WTC11 (cell line): ENCODE measurements around the gene RASA2. TPM values are rescaled to one million over a fixed set of nuclear protein-coding genes. Genes with fewer than 3 reads are reported as not detected.

Experiments used
- ATAC-seq: fragments of 200-7000 bp; cut with Tn5 transposase; 2 replicates; pipeline ENCODE4 v1.10.0; 2021; ENCODE audit warnings: mild to moderate bottlenecking, moderate library complexity
- CTCF ChIA-PET: fragments of 300-600 bp; sonication (Branson Sonifier 250); formaldehyde crosslinking; loops from one replicate; lab custom pipeline; 2021; ENCODE audit warnings: antibody characterized with exemption; lab: Charles Lee
- POLR2A ChIA-PET: fragments of 350-600 bp; sonication (Branson Sonifier 250); formaldehyde crosslinking; loops from one replicate; lab custom pipeline; 2021; ENCODE audit warnings: antibody characterized with exemption; lab: Charles Lee
- DNase-seq: peaks from one replicate; pipeline ENCODE4 v3.0.0; 2021; ENCODE audit warnings: low spot score
- H3K27ac Mint-ChIP-seq: 2 replicates; pipeline ENCODE4 v1.8.0; 2021; ENCODE audit warnings: mixed read lengths
- H3K27me3 Mint-ChIP-seq: 2 replicates; pipeline ENCODE4 v1.8.0; 2021; ENCODE audit warnings: low read depth, mild to moderate bottlenecking, moderate library complexity, mixed read lengths
- H3K36me3 Mint-ChIP-seq: 2 replicates; pipeline ENCODE4 v1.8.0; 2021; ENCODE audit warnings: mixed read lengths
- H3K4me1 Mint-ChIP-seq: 2 replicates; pipeline ENCODE4 v1.8.0; 2022; ENCODE audit warnings: mixed read lengths
- H3K4me3 Mint-ChIP-seq: 2 replicates; pipeline ENCODE4 v1.8.0; 2021; ENCODE audit warnings: mild to moderate bottlenecking, moderate library complexity, mixed read lengths
- H3K9me3 Mint-ChIP-seq: 2 replicates; pipeline ENCODE4 v1.8.0; 2021; ENCODE audit warnings: mixed read lengths
- ATF2 ChIP-seq: sonication (generic); formaldehyde crosslinking; IDR thresholded peaks from 2 replicates; pipeline ENCODE4 v1.8.1; 2022; ENCODE audit warnings: low read depth, missing genetic modification reagents, borderline replicate concordance
- ESRRA ChIP-seq: sonication (generic); formaldehyde crosslinking; IDR thresholded peaks from 2 replicates; pipeline ENCODE4 v1.8.1; 2022; ENCODE audit warnings: mild to moderate bottlenecking, missing genetic modification reagents, borderline replicate concordance
- ETV6 ChIP-seq: sonication (generic); formaldehyde crosslinking; IDR thresholded peaks from 2 replicates; pipeline ENCODE4 v1.8.1; 2022; ENCODE audit warnings: mild to moderate bottlenecking, missing genetic modification reagents
- FOXK1 ChIP-seq: sonication (generic); formaldehyde crosslinking; IDR thresholded peaks from 2 replicates; pipeline ENCODE4 v1.8.0; 2022; ENCODE audit warnings: mild to moderate bottlenecking, moderate library complexity, missing genetic modification reagents
- IRF1 ChIP-seq: sonication (generic); formaldehyde crosslinking; IDR thresholded peaks from 2 replicates; pipeline ENCODE4 v1.8.0; 2023; ENCODE audit warnings: missing genetic modification reagents
- JUN ChIP-seq: sonication (generic); formaldehyde crosslinking; IDR thresholded peaks from 2 replicates; pipeline ENCODE4 v1.8.0; 2023; ENCODE audit warnings: mild to moderate bottlenecking, missing genetic modification reagents
- NFYB ChIP-seq: sonication (generic); formaldehyde crosslinking; conservative IDR thresholded peaks from 2 replicates; pipeline ENCODE4 v1.8.0; 2022; ENCODE audit warnings: low read depth, missing genetic modification reagents
- NR1H2 ChIP-seq: sonication (generic); formaldehyde crosslinking; IDR thresholded peaks from 2 replicates; pipeline ENCODE4 v1.9.0; 2021; ENCODE audit warnings: mild to moderate bottlenecking, moderate library complexity, missing genetic modification reagents
- NR3C1 ChIP-seq: sonication (generic); formaldehyde crosslinking; conservative IDR thresholded peaks from 2 replicates; pipeline ENCODE4 v1.8.1; 2023; ENCODE audit warnings: low read depth, mild to moderate bottlenecking, missing genetic modification reagents
- RELA ChIP-seq: sonication (generic); formaldehyde crosslinking; IDR thresholded peaks from 2 replicates; pipeline ENCODE4 v1.8.1; 2022; ENCODE audit warnings: missing genetic modification reagents, mild to moderate bottlenecking, borderline replicate concordance
- SMAD3 ChIP-seq: sonication (generic); formaldehyde crosslinking; IDR thresholded peaks from 2 replicates; pipeline ENCODE4 v1.8.0; 2022; ENCODE audit warnings: missing genetic modification reagents, mild to moderate bottlenecking, borderline replicate concordance
- SP1 ChIP-seq: sonication (generic); formaldehyde crosslinking; conservative IDR thresholded peaks from 2 replicates; pipeline ENCODE4 v1.8.1; 2022; ENCODE audit warnings: missing genetic modification reagents
- USF1 ChIP-seq: sonication (generic); formaldehyde crosslinking; IDR thresholded peaks from 2 replicates; pipeline ENCODE4 v1.8.0; 2022; ENCODE audit warnings: mild to moderate bottlenecking, missing genetic modification reagents
- ZNF121 ChIP-seq: sonication (generic); formaldehyde crosslinking; IDR thresholded peaks from 2 replicates; pipeline ENCODE4 v1.8.0; 2023; ENCODE audit warnings: missing genetic modification reagents
- ZNF263 ChIP-seq: sonication (generic); formaldehyde crosslinking; IDR thresholded peaks from 2 replicates; pipeline ENCODE4 v1.8.1; 2022; ENCODE audit warnings: low read depth, mild to moderate bottlenecking, moderate library complexity, missing genetic modification reagents
- total RNA-seq: library from RNA; stranded (reverse); gene quantifications from 3 replicates; pipeline ENCODE4 v1.2.3, GENCODE V29; 2021
- TF ChIP-seq, protein P1 (sequence below): sonication (generic); formaldehyde crosslinking; IDR thresholded peaks from 2 replicates; pipeline ENCODE4 v1.8.0; 2022; ENCODE audit warnings: mild to moderate bottlenecking, missing genetic modification reagents
- TF ChIP-seq, protein P2 (sequence below): sonication (generic); formaldehyde crosslinking; IDR thresholded peaks from 2 replicates; pipeline ENCODE4 v1.8.0; 2022; ENCODE audit warnings: missing genetic modification reagents
- TF ChIP-seq, protein P3 (sequence below): sonication (generic); formaldehyde crosslinking; IDR thresholded peaks from 2 replicates; pipeline ENCODE4 v1.8.1; 2023; ENCODE audit warnings: mild to moderate bottlenecking, missing genetic modification reagents
- TF ChIP-seq, protein P4 (sequence below): fragments of 250-450 bp; sonication (Bioruptor Pico); IDR thresholded peaks from 2 replicates; pipeline ENCODE4 v2.1.2; 2022; ENCODE audit warnings: mild to moderate bottlenecking, moderate library complexity

Gene RASA2
- total RNA-seq, 1 experiment from 2014 or later = 13.9 TPM

DNA sequence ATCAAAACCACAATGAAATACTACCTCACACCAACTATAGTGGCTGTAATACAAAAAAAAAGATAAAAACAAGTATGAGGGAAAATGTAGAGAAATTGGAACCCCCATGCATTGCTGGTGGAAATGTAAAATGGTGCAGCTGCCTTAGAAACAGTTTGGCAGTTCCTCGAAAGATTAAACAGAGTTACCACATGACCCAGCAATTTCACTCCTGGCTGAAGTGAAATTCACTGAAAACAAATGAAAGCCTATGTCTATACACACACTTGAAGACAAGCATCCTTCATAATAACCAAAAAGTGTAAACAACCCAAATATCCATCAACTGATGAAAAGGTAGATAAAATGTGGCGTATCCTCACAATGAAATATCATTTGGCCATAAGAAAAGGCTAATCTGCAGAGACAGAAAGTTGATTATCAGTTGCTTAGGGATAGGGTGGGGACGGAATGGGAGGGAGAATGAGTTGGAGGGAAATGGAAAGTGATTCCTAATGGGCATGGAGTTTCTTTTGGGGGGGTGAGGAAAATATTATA lies 20.1 kb upstream of the RASA2 start:
- POLR2A ChIA-PET = no interaction called here
- no peak for DNase-seq
- H3K9me3 Mint-ChIP-seq = peaks cover 25% of the 10 kb centered on the region
- no peak for TF ChIP-seq SMAD3
- TF ChIP-seq RELA (CRISPR knock-in tag) = no peak
- TF ChIP-seq ESRRA (CRISPR knock-in tag) = no peak
- TF ChIP-seq ETV6 (CRISPR knock-in tag) = no peak
- no peak for TF ChIP-seq JUN
- TF ChIP-seq, protein P1, sequence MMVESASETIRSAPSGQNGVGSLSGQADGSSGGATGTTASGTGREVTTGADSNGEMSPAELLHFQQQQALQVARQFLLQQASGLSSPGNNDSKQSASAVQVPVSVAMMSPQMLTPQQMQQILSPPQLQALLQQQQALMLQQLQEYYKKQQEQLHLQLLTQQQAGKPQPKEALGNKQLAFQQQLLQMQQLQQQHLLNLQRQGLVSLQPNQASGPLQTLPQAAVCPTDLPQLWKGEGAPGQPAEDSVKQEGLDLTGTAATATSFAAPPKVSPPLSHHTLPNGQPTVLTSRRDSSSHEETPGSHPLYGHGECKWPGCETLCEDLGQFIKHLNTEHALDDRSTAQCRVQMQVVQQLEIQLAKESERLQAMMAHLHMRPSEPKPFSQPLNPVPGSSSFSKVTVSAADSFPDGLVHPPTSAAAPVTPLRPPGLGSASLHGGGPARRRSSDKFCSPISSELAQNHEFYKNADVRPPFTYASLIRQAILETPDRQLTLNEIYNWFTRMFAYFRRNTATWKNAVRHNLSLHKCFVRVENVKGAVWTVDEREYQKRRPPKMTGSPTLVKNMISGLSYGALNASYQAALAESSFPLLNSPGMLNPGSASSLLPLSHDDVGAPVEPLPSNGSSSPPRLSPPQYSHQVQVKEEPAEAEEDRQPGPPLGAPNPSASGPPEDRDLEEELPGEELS (CRISPR knock-in tag) = no peak
- TF ChIP-seq SP1 (CRISPR knock-in tag) = no peak
- no peak for TF ChIP-seq NFYB (CRISPR knock-in tag)
- TF ChIP-seq NR1H2 (CRISPR knock-in tag) = no peak
- no peak for TF ChIP-seq USF1 (CRISPR knock-in tag)
- TF ChIP-seq, protein P2, sequence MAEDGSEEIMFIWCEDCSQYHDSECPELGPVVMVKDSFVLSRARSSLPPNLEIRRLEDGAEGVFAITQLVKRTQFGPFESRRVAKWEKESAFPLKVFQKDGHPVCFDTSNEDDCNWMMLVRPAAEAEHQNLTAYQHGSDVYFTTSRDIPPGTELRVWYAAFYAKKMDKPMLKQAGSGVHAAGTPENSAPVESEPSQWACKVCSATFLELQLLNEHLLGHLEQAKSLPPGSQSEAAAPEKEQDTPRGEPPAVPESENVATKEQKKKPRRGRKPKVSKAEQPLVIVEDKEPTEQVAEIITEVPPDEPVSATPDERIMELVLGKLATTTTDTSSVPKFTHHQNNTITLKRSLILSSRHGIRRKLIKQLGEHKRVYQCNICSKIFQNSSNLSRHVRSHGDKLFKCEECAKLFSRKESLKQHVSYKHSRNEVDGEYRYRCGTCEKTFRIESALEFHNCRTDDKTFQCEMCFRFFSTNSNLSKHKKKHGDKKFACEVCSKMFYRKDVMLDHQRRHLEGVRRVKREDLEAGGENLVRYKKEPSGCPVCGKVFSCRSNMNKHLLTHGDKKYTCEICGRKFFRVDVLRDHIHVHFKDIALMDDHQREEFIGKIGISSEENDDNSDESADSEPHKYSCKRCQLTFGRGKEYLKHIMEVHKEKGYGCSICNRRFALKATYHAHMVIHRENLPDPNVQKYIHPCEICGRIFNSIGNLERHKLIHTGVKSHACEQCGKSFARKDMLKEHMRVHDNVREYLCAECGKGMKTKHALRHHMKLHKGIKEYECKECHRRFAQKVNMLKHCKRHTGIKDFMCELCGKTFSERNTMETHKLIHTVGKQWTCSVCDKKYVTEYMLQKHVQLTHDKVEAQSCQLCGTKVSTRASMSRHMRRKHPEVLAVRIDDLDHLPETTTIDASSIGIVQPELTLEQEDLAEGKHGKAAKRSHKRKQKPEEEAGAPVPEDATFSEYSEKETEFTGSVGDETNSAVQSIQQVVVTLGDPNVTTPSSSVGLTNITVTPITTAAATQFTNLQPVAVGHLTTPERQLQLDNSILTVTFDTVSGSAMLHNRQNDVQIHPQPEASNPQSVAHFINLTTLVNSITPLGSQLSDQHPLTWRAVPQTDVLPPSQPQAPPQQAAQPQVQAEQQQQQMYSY (CRISPR knock-in tag) = no peak
- TF ChIP-seq ZNF121 (CRISPR knock-in tag) = no peak
- TF ChIP-seq, protein P3, sequence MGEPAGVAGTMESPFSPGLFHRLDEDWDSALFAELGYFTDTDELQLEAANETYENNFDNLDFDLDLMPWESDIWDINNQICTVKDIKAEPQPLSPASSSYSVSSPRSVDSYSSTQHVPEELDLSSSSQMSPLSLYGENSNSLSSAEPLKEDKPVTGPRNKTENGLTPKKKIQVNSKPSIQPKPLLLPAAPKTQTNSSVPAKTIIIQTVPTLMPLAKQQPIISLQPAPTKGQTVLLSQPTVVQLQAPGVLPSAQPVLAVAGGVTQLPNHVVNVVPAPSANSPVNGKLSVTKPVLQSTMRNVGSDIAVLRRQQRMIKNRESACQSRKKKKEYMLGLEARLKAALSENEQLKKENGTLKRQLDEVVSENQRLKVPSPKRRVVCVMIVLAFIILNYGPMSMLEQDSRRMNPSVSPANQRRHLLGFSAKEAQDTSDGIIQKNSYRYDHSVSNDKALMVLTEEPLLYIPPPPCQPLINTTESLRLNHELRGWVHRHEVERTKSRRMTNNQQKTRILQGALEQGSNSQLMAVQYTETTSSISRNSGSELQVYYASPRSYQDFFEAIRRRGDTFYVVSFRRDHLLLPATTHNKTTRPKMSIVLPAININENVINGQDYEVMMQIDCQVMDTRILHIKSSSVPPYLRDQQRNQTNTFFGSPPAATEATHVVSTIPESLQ (CRISPR knock-in tag) = no peak
- H3K27me3 Mint-ChIP-seq = no peaks in the 10 kb centered on the region
- no peak for ATAC-seq
- H3K36me3 Mint-ChIP-seq = no peaks in the 10 kb centered on the region; the same call in 1 of the 2 replicates
- no peak overlapping the region for H3K27ac Mint-ChIP-seq
- CTCF ChIA-PET = interaction anchor here (2.2 kb wide), 1 partner anchor 95 kb away, joined by 6 read pairs; no protein-coding TSS in a partner anchor
- H3K4me3 Mint-ChIP-seq = no peak overlapping the region
- no peaks in the 10 kb centered on the region for H3K4me1 Mint-ChIP-seq

GRCh38 chr3:141469720-141470119 lies 17.1 kb upstream of the RASA2 start:
- Mint-ChIP-seq H3K4me1 (no peaks in the 10 kb centered on the region), H3K36me3 (peaks cover 5% of the 10 kb centered on the region; the same call in 1 of the 2 replicates), H3K27me3 (no peaks in the 10 kb centered on the region), H3K4me3 (no peak overlapping the region), H3K9me3 (peaks cover 21% of the 10 kb centered on the region), H3K27ac (no peak overlapping the region)
- ATAC-seq = no peak
- ChIA-PET CTCF (interaction anchor here (0.7 kb wide), 1 partner anchor 31 kb away, joined by 4 read pairs; no protein-coding TSS in a partner anchor), POLR2A (no interaction called here)
- no peak for DNase-seq
- TF ChIP-seq, protein P4, sequence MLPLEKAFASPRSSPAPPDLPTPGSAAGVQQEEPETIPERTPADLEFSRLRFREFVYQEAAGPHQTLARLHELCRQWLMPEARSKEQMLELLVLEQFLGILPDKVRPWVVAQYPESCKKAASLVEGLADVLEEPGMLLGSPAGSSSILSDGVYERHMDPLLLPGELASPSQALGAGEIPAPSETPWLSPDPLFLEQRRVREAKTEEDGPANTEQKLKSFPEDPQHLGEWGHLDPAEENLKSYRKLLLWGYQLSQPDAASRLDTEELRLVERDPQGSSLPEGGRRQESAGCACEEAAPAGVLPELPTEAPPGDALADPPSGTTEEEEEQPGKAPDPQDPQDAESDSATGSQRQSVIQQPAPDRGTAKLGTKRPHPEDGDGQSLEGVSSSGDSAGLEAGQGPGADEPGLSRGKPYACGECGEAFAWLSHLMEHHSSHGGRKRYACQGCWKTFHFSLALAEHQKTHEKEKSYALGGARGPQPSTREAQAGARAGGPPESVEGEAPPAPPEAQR (CRISPR knock-in tag) = no peak
- TF ChIP-seq USF1 (CRISPR knock-in tag) (no peak), NR3C1 (CRISPR knock-in tag) (no peak), IRF1 (CRISPR knock-in tag) (no peak), ZNF263 (CRISPR knock-in tag) (no peak), JUN (no peak), FOXK1 (CRISPR knock-in tag) (no peak), ATF2 (CRISPR knock-in tag) (no peak)
- TF ChIP-seq, protein P1 (CRISPR knock-in tag) = no peak
